HG03095 (cell line): ENCODE measurements around the gene MEGF6.

Experiments used
- ATAC-seq: cut with Tn5 transposase; IDR thresholded peaks from one replicate; pipeline ENCODE4 v1.9.1; 2021; ENCODE audit warnings: moderate library complexity; ENCODE audit not compliant: unreplicated experiment

Gene MEGF6

DNA sequence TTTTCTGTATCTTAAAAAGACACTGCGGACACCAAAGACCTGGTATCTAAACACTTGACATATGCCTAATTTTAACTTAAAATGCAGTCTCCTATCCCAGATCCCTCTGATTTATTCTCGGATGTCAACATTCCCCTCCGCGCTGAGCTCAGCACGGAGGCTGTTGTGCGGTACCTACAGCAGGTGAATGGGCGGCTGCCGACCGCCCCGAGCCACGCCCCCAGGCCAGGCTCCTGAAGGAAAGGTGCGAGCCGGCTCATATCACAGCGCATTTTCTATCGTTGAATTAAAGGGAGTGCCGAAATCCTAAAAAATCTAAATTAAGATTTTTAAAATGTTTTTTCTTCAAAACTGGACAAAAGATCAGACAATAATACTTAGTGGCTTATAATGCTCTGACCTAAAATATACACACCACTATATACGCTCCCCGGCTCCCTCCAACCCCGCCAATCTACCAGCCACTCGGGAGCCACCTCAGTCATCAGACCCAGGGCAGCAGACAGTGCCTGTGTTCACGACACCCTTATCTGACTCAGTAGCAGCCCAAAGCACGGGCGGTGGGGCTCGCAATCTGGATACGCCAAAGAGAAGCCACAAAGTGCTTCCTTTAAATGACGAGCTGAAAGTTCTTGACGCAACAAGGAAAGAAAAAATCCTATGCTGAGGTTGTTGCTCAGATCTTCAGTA, 34.5 kb upstream of the MEGF6 start:
- ATAC-seq, result no peak

GRCh38 chr1:3645247-3645646, 33.9 kb upstream of the MEGF6 start:
- ATAC-seq, result no peak

GRCh38 chr1:3644273-3644672, 33.0 kb upstream of the MEGF6 start:
- ATAC-seq, result no peak

GRCh38 chr1:3642919-3643675, 31.8 kb upstream of the MEGF6 start:
- ATAC-seq, result no peak

DNA sequence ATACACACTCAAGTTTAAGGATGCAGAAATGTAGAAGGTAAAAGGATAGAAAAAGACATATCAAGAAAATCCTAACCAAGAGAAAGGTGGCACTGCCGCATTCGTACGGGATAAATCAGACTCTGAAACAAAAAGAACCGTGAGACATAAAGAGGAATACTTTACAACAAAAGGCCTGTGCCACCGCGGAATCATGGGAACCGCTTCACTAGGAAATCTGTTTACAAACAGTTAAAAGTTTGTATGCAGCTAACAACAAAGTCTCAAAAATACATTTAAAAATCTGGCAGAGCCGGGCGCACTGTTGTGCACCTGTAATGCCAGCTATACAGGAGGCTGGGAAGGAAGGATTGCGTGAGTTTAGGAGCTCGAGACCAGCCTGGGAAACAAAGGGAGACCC, 30.5 kb upstream of the MEGF6 start:
- ATAC-seq, result no peak

GRCh38 chr1:3641046-3641760, 29.9 kb upstream of the MEGF6 start:
- ATAC-seq, result no peak

GRCh38 chr1:3640121-3640837, 29.0 kb upstream of the MEGF6 start:
- ATAC-seq, result no peak

DNA sequence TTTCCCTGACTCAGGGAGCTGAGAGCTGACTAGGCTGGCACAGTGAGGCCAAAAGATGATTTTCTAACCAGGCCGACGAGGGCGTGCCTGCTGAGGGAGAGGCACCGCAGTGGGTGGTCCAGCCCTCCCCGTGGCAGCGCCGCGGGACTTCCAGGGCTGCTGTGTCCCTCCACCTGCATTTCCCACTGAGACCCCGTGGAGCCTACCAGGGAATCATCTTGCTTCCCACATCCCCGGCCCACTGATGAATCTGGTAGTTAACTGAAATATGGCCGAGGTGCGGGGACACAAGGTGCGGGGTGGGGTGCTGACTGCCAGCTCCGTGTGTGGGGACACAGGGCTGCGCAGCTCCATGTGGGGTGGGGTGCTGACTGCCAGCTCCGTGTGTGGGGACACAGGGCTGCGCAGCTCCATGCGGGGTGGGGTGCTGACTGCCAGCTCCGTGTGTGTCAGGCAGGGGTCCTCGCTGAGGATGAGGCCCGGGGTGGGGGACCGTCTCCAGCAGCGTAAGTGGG, 28.1 kb upstream of the MEGF6 start:
- ATAC-seq, result no peak

GRCh38 chr1:3638676-3639075, 27.4 kb upstream of the MEGF6 start:
- ATAC-seq, result no peak

- no peak for ATAC-seq
Observed at GRCh38 chr1:3638027-3638426, 26.7 kb upstream of the MEGF6 start.

- no peak for ATAC-seq
Observed at GRCh38 chr1:3636531-3636930, 25.2 kb upstream of the MEGF6 start.

DNA sequence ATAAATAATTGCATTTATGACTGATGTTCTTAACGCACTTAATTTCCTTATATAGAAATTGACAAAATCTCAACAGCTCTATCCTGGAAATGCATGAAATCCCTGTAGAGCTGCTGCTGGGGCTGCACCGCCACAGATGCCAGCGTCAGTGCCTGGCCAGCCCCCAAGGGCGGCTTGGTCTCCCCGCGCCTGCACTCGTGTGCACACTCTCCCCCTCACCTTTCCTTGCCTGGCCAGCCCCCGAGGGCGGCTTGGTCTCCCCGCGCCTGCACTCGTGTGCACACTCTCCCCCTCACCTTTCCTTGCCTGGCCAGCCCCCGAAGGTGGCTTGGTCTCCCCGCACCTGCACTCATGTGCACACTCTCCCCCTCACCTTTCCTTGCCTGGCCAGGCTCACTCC, 24.8 kb upstream of the MEGF6 start:
- ATAC-seq, result no peak

- no peak for ATAC-seq
Observed at GRCh38 chr1:3634059-3634800, 22.9 kb upstream of the MEGF6 start.

DNA sequence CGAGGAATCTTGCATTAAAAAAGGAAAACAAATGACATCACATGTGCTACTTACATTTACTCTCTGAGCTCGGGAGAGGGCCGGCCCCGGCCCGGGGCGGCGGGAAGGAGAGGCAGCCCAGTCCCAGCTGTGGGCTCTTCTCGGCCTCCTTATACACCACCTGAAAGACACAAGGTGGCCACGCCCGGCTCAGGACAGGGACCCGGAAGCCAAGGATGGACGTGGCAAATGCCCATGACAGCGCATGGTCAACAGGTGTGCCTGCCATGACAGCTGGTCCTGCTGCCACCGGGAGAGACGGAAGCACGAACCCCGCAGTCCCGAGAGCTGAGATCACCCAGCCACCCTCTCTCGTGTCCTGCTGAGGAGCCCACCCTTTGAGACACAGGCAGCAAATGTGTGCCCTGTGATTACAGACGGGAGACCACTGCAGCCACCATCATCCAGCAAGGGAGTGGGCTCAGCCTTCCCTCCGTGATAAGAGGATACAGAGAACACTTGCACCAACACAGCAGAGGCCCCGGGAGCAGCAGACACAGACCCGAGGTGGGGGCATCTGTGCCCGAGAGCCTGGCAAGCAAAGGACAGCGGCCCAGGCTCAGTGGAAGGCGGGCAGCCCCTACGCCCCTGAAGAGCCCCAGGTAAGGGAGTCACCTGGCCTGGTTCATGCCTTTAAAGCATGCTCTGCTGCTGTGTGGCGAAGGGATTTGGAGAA, 22.2 kb upstream of the MEGF6 start:
- ATAC-seq, result no peak

GRCh38 chr1:3632716-3633343, 21.5 kb upstream of the MEGF6 start:
- no peak for ATAC-seq

GRCh38 chr1:3632298-3632697, 21.0 kb upstream of the MEGF6 start:
- ATAC-seq, result no peak

DNA sequence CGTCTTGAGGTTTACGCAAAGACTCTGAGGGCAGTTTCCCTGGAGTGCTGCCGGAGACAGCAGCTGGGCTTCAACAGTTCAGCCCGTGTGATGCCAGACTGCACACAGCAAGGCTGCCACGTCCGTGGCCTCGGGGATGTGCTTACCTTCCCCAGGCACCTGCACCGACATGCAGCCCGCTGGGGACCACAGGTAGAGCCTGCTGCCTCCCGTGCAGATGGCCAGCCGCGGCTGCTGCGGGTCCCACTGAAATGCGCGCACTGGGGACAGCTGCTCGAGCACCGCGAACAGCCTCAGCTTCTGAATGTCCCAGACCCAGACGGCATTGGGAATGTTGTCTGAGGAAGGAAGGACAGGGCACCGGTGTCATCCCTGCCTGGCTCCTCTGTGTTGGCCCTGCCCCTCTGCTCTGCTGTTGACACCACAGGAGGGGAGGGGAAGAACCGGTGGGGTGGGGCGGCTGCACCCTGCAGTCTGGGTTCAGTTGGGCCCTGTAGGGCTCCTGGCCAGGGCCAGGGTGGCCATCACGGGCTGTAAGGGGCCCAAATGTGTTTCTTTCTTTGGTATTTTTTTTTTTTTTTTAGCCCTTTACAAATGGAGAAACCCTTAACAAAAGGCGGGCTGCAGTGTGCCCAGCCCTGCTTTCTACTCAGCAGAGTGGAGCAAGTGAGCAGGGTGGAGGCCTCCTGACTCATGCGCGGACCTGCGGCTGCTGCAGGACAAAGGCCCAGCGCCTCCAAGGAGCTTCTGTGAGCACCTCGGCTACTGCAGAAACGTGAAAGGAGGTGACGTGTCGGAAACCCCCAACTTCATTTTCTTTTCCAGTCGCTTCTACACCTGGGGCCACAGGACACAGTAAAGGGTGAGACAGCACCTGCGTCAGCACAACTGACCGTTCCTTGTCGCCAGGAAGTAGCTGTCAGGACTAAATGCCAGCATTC, 20.3 kb upstream of the MEGF6 start:
- ATAC-seq, result no peak

DNA sequence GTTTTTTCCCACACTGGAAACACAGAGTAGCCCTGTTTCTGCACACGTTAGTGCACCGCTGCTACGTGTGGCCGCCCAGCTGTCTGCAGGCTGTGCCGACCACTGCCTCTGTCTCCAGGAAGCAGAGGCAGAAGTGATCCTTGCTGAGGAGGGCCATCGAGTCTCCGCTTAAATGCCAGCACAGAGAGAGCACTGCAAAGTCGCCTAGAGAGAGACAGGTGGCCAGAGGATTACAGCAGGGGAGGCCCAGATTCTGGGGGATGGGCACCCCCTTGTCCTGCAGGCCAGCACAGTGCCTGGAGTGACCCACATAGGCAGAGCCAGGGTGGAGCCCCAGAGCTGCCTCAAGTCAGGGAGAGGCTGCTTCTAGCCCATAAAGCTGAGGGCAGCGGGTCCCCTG, 19.6 kb upstream of the MEGF6 start:
- ATAC-seq, result no peak
